CD4-positive, alpha-beta T cell treated with Interleukin-4 for 1 hour (primary cell): ENCODE results near the gene RPL3.

Source experiments
- DNase-seq, 2 donors: peaks; one replicate each; pipeline ENCODE4 v3.0.0-alpha.2; 2020 to 2022

RPL3 gene

GRCh38 chr22:39297490-39298240 lies 21.8 kb downstream of the RPL3 start:
- DNase-seq = no peak

DNA sequence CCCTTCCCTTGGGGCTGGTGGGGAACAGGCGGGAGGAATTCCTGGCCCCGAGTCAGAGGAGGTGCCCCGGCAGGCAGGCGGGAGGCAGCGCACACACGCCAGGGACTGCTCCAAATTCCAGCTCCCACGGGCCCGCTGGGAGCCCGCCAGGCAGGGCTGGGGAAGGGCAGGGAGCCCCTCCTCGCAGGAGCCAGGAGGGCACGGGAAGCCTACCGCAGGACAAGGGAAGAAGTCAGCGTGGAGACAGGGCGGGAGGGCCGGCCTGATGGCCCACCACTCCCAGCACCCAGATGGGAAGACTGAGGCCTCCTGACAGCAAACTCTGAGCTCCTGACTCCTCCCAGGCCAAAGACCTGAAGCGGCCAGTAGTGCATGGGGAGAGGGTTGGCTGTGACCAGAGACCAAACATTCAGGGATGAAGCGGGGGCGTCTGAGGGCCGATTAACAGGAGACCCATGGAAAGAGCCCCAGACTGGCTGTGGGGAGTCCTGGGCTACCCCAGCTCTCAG lies 22.4 kb downstream of the RPL3 start:
- no peak for DNase-seq

- no peak for DNase-seq
These were observed 22.9 kb downstream of the RPL3 start for GRCh38 chr22:39296535-39296934.

DNA sequence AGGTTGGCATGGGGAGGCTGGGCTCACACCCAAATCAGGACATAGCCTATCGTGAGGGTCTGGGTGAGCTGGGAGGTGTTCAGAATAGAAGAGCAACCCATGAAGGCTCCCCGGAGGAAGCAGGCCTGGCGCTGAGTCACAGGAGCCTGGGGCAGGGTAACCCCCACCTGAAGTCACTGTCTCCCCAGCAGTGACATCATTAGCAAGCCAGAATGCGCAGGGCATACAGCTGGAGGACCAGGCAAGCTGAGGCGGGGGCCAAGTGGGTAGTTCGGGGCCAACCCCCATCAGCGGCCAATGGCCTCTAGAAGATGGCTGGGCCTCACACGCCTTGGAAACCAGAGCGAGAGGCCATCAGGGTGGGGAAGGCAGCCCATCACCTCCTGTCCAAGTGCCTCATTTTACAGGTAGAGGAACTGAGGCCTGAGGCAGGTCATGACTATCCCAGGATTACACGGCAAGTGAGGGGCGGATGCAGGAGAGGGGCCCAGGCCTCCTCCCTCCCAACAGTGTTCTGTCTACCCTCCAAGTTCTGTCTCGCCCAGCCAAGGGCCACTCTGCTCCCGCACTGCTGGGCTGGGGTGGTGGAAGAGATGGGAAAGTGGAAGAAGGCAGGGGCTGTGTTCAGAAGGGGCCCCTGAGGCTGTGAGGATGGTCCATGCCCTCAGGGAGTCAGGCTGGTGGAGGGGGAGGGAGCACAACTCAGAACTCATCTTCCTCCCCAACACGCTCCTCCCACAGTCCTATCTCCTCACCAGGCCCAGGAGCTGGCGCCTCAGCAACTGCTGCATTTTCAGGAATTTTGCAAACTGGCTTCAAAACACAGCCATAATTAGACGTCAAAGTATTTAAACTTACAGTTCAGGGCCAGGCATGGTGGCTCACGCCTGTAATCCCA lies 24.6 kb downstream of the RPL3 start:
- DNase-seq = no peak

DNA sequence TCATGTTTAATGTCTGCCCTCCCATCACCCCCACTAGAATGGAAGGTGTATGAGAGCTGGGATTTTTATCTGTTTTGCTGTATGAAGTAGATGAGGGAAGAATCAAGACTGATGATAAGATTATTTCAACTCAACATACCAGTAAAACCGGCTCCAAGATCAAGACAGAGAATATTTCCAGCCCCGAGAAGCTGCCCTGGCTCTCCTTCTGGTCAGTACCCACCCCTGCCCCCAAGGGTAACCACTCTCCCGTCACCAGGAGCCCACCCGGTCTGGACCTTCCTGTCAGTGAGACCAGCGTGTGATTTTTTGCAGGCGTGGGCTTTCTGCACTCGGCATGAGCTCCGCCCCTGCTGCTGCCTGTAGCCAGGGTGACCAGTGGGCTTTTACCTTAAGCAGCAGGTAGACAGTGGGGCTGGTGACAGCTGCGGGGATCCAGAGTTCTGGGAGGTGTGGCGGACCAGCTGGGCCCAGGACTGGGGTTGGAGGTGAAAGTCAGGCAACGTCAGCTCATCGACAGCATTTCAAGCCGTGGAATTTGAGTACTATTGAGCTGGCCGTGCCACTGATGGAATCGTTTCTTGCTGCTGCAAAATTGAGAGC lies 25.6 kb downstream of the RPL3 start:
- no peak for DNase-seq

GRCh38 chr22:39292561-39293074 lies 26.8 kb downstream of the RPL3 start:
- DNase-seq = peak in 1 of 2 donors; percentile 80

GRCh38 chr22:39292031-39292462 lies 27.4 kb downstream of the RPL3 start:
- DNase-seq = no peak

DNA sequence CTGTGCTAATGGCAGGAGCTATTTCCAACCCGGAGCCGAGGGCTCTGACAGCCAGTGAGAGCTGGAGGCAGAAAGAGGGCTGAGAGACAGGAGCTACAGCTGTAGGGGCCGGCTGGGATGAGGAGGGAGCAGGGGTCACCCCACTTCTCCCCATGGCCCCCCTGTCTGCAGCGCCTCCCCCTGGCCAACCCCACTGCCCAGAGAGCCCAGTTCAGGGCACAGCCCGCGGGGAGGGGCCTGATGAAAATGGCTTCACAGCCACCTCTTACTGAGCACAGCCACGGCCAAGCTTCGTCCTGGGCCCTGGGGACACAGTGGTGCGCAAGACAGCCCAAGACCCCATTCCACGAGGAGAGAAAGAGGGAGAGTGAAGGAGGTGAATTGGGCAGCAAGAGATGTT lies 27.9 kb downstream of the RPL3 start:
- no peak for DNase-seq

- no peak for DNase-seq
These were observed 28.7 kb downstream of the RPL3 start for GRCh38 chr22:39290724-39291161.

DNA sequence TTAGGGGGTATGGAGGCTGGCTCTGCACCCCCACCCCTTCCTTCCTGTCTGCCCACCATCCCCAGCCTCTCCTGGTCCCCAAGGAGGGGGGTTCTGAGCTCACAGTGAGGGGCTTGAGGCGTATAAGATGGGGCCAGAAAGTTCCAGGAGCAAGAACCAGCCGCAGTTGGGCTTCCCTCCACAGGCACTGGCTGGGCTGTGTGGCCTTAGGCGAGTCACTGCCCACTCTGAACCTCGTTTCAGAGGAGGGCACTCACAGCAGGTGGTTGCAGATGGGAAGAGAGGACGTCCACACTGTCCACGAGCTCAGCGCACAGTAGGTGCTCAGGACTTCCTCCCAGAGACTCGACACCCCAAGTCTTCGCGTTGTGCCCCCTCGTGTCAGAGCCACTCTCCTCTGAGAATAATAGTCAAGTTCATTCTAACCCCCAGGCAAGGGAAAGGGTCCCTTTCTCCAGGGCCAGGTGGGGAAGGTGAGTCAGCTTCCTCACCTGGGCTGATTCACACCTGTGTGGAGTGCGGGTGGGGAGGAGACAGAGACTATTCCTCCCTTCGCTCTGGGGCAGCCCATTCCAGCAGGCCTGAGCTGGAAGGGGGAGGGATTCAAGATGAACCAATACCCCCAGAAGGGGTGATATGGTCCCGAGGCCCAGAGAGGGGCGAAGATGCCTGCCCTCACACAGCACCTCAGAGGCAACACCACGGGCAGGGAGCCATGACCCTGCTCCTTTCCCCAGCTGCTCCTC lies 29.3 kb downstream of the RPL3 start:
- no peak for DNase-seq

DNA sequence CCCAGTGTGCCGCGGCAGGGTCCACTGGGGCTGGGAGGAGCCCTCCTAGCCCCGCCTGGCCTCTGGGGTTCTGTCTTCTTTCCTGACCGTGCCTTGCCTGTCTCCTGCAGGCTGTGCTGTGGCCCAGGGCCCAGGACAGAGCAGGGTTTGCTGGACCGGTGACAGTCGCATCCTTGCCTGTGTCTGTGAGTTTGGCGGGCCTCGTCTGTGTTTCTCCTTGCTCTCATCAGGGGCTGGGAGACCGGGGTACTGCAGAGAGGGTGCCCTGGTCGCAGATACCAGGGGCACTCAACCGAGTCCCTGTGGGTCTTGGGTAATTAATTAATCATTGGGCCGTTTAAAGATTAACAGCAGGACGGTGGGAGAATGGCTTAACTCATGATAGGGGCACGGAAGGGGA lies 29.9 kb downstream of the RPL3 start:
- DNase-seq = no peak

DNA sequence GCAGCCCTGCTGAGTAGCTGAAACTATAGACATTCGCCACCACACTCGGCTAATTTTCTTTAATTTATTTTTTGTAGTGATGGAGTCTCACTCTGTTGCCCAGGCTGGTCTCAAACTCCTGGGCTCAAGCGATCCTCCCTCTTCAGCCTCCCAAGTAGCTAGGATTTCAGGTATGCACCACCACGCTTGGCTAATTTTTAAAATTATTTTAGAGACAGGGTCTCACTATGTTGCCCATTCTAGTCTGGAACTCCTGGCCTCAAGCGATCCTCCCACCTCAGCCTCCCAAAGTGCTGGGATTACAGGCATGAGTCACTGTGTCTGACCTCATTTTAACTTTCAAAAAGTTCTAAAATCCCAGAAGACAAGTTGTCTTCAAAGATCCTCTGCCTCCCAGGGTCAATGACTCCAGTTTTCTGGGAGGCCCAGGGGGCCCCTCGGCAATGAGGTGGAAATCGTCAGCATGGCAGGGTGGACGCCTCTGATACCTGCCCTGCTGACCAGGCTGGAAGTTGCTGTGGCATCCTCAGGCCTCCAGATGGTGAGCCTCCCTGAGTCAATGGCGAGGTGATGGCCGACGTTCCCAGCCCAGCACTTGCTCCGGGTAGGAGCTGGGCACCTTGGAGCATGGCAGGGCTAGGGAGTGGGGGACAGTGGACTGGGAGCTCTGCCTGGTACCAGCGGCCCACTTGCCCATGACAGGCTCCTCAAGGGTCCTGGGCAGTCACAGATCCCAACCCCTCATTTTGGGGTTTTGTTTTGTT lies 31.1 kb downstream of the RPL3 start:
- DNase-seq = no peak

- DNase-seq = peak; percentile 17 to 38
These were observed 32.2 kb downstream of the RPL3 start for GRCh38 chr22:39287076-39287725.

DNA sequence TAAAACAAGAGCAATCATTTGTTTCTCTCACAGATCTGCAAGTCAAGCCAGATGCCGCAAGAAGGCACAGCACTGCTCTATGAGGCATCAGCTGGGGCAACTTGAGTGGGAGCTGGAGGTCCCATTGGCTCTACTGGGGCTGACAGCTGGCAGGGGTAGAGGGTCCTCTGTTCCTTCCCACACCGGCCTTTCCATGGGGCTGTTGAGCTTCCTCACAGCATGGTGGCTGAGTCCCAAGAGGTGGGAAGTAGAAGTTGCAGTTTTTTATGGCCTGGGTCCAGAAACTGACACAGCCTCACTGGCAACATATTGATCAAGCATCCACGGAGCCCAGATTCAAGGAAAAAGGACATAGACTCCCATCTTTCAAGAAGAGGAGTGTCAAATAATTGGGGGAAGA lies 34.4 kb downstream of the RPL3 start:
- DNase-seq = no peak

DNA sequence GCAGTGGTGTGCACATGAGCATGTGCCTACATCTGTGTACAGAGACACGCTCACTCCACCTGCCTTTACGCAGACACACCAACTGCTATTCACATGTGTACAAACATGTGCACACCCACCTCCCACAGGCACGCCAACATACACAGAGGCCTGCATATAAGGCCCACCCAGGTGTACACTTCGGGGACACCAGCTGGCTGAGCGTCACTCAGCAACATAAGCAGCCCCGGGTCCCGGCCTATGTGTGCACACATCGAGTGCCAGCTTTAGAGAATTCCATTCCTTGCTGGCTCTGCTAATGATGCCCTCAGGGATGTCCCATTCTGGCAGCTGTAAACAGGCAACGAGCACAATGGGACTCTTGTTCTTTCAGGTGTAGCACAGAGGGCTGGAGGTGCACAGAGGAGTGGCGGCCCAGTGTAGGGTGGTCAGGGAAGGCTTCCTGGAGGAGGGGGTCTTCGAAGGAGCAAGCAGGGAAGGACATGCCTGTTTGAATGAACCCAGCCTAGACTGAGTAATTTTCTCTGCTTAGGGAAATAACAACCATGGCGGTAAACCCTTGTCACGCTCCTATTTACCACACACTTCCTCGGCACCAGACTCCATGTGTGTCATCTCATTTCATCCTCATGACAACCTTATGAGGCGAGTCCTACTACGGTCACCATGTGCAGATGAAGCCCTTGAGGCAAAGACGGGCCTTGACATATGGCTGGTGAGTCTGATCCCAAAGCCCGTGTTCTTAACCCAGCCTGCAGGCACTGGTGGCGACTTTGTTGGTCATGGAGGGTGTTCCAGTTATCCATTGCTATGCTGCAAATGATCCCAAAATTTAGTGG lies 35.1 kb downstream of the RPL3 start:
- no peak for DNase-seq

GRCh38 chr22:39283322-39284141 lies 35.9 kb downstream of the RPL3 start:
- DNase-seq = no peak

GRCh38 chr22:39282645-39283321 lies 36.6 kb downstream of the RPL3 start:
- DNase-seq = no peak

DNA sequence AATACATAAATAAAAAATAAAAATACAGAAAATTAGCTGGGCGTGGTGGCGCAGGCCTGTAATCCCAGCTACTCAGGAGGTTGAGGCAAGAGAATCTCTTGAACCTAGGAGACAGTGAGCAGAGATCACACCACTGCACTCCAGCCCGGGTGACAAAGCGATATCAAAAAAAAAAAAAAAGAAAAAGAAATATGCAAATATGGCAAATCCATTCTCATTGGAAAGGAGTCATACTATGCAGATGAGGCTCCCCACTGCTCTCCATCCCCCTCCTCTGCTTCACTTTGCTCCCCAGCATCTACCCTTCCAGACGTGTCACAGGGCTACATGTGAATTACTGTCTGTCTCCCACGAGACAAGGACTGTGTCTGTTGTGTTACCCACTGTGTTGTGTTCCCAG lies 38.3 kb downstream of the RPL3 start:
- DNase-seq = no peak

GRCh38 chr22:39280250-39280649 lies 39.2 kb downstream of the RPL3 start:
- DNase-seq = no peak
